Liver (tissue), 9 donors: ENCODE results near the gene MCTP1. TPM values are rescaled to one million over a fixed set of nuclear protein-coding genes. Genes with fewer than 3 reads are reported as not detected.

ENCODE experiments used
- DNase-seq: peaks from one replicate; pipeline ENCODE4 v3.0.0-alpha.2; 2017; ENCODE audit warnings: low spot score
- H3K27ac ChIP-seq, 2 donors: one replicate each; pipeline ENCODE4 v1.7.0; 2013; ENCODE audit warnings: inconsistent platforms in 2 of 2, low read length in 2 of 2, control low read depth in 1 of 2, low read depth in 1 of 2, mild to moderate bottlenecking in 1 of 2
- H3K27me3 ChIP-seq, 4 donors: one replicate each; pipeline versions ENCODE4 v1.6.1 to v1.7.0; 2013; ENCODE audit warnings: low read length in 3 of 4, inconsistent platforms in 1 of 4, mild to moderate bottlenecking in 1 of 4, moderate library complexity in 1 of 4; ENCODE audit not compliant: control insufficient read depth in 4 of 4, insufficient read depth in 4 of 4
- H3K36me3 ChIP-seq, 4 donors: one replicate each; pipeline versions ENCODE4 v1.6.1 to v1.7.0; 2013; ENCODE audit warnings: low read length in 3 of 4, mild to moderate bottlenecking in 3 of 4, low read depth in 1 of 4, moderate library complexity in 1 of 4; ENCODE audit not compliant: control insufficient read depth in 4 of 4, insufficient read depth in 3 of 4
- H3K4me1 ChIP-seq, 4 donors: one replicate each; pipeline versions ENCODE4 v1.6.1 to v1.7.0; 2013; ENCODE audit warnings: low read length in 3 of 4, mild to moderate bottlenecking in 3 of 4, moderate library complexity in 1 of 4; ENCODE audit not compliant: control insufficient read depth in 4 of 4, insufficient read depth in 4 of 4
- H3K4me3 ChIP-seq, 3 donors: one replicate each; pipeline versions ENCODE4 v1.6.1 to v1.7.0; 2013; ENCODE audit warnings: low read length in 3 of 3, control low read depth in 1 of 3, low read depth in 1 of 3, mild to moderate bottlenecking in 1 of 3
- H3K9ac ChIP-seq, 2 donors: one replicate each; pipeline ENCODE4 v1.7.0; 2013; ENCODE audit warnings: low read length in 2 of 2, mild to moderate bottlenecking in 2 of 2, moderate library complexity in 2 of 2, control low read depth in 1 of 2, low read depth in 1 of 2
- H3K9me3 ChIP-seq, 4 donors: one replicate each; pipeline versions ENCODE4 v1.6.1 to v1.7.0; 2013; ENCODE audit warnings: low read length in 3 of 4; ENCODE audit not compliant: control insufficient read depth in 4 of 4
- ATF3 ChIP-seq: IDR thresholded peaks from 2 replicates; pipeline ENCODE4 v1.6.1; 2016; ENCODE audit warnings: antibody characterized with exemption
- CTCF ChIP-seq: fragments of 150-350 bp; IDR thresholded peaks from 2 replicates; pipeline ENCODE4 v1.5.1; 2017; ENCODE audit warnings: improper control_type of control experiment, low read depth, low read length; ENCODE audit not compliant: missing input control
- EGR1 ChIP-seq, 2 donors: IDR thresholded peaks; 2 replicates each; pipeline ENCODE4 v1.6.1; 2016 to 2018; ENCODE audit warnings: antibody characterized with exemption in 2 of 2, low read depth in 2 of 2
- FOXA1 ChIP-seq: IDR thresholded peaks from 2 replicates; pipeline ENCODE4 v1.6.1; 2016; ENCODE audit warnings: antibody characterized with exemption
- FOXA2 ChIP-seq: IDR thresholded peaks from 2 replicates; pipeline ENCODE4 v1.6.1; 2016; ENCODE audit warnings: antibody characterized with exemption
- GABPA ChIP-seq, 2 donors: IDR thresholded peaks in 1 of 2; conservative IDR thresholded peaks in 1 of 2; 2 replicates each; pipeline ENCODE4 v1.6.1; 2016; ENCODE audit warnings: antibody characterized with exemption in 2 of 2, mild to moderate bottlenecking in 1 of 2, moderate library complexity in 1 of 2
- HNF4A ChIP-seq, 2 donors: conservative IDR thresholded peaks; 2 replicates each; pipeline ENCODE4 v1.6.1; 2016; ENCODE audit warnings: antibody characterized with exemption in 2 of 2, mild to moderate bottlenecking in 2 of 2
- HNF4G ChIP-seq: IDR thresholded peaks from 2 replicates; pipeline ENCODE4 v1.6.1; 2016; ENCODE audit warnings: antibody characterized with exemption
- JUND ChIP-seq, 2 donors: IDR thresholded peaks; 2 replicates each; pipeline ENCODE4 v1.6.1; 2016; ENCODE audit warnings: antibody characterized with exemption in 2 of 2
- MAX ChIP-seq: IDR thresholded peaks from 2 replicates; pipeline ENCODE4 v1.6.1; 2016; ENCODE audit warnings: antibody characterized with exemption
- RAD21 ChIP-seq, 2 donors: IDR thresholded peaks; 2 replicates each; pipeline ENCODE4 v1.6.1; 2016; ENCODE audit warnings: antibody characterized with exemption in 2 of 2, mild to moderate bottlenecking in 2 of 2
- REST ChIP-seq: IDR thresholded peaks from 2 replicates; pipeline ENCODE4 v1.6.1; 2016; ENCODE audit warnings: antibody characterized with exemption, mild to moderate bottlenecking
- RXRA ChIP-seq, 2 donors: IDR thresholded peaks; 2 replicates each; pipeline ENCODE4 v1.6.1; 2017 to 2018; ENCODE audit warnings: antibody characterized with exemption in 2 of 2, mild to moderate bottlenecking in 1 of 2
- SP1 ChIP-seq: IDR thresholded peaks from 2 replicates; pipeline ENCODE4 v1.6.1; 2018; ENCODE audit warnings: antibody characterized with exemption, mild to moderate bottlenecking
- TAF1 ChIP-seq: conservative IDR thresholded peaks from 2 replicates; pipeline ENCODE4 v1.6.1; 2016; ENCODE audit warnings: antibody characterized with exemption, mild to moderate bottlenecking
- YY1 ChIP-seq: IDR thresholded peaks from 2 replicates; pipeline ENCODE4 v1.6.1; 2016; ENCODE audit warnings: antibody characterized with exemption, mild to moderate bottlenecking
- ZBTB33 ChIP-seq: IDR thresholded peaks from 2 replicates; pipeline ENCODE4 v1.6.1; 2016; ENCODE audit warnings: antibody characterized with exemption
- WGBS: extraction: QIAGEN DNeasy Blood & Tissue Kit; methylation state at CpG from one replicate; pipeline ENCODE4 v1.1.7; 2013; 5-methylcytosine and 5-hydroxymethylcytosine counted together
- polyA plus RNA-seq, 2 donors: library from polyadenylated mRNA; stranded (reverse) in 1 of 2; unstranded in 1 of 2; fragments of 200-250 nt in 1 of 2; fragments of >200 nt in 1 of 2; fragmentation: Nextera tagmentation in 1 of 2; extraction: Ambion mirVana in 1 of 2; gene quantifications; one replicate each; pipeline versions ENCODE4 v1.2.1 to v1.2.3, GENCODE V29; 2013 to 2015
- total RNA-seq, 2 donors: library from RNA; depleted of rRNA; stranded (reverse); fragments of >200 nt; gene quantifications; one replicate each; pipeline ENCODE4 v1.2.3, GENCODE V29; 2014
- donor health status: healthy.
- donor health status: healthy.
- donor health status: healthy.
- donor health status: healthy.
- donor health status: healthy.

The MCTP1 gene
- total and polyA plus RNA-seq, 4 donors = 0.67 to 7.6 (median 4.3) TPM

- Histone ChIP-seq H3K36me3 (no peaks in the 10 kb centered on the region), H3K9ac (no peak overlapping the region), H3K27me3 (no peaks in the 10 kb centered on the region), H3K9me3 (no peaks in the 10 kb centered on the region), H3K4me3 (no peak overlapping the region), H3K27ac (no peak overlapping the region), H3K4me1 (no peaks in the 10 kb centered on the region)
- 86% methylated on average over 3 of the region's 3 CpGs for whole genome bisulfite sequencing
- no peak for TF ChIP-seq FOXA2
- no peak for DNase-seq
Observed at GRCh38 chr5:94820488-94820887, 464.4 kb downstream of the MCTP1 start.

GRCh38 chr5:94818904-94819303 is 466.0 kb downstream of the MCTP1 start:
- no peak for DNase-seq
- Histone ChIP-seq H3K27me3 (no peaks in the 10 kb centered on the region), H3K27ac (no peak overlapping the region), H3K36me3 (no peaks in the 10 kb centered on the region), H3K9ac (no peak overlapping the region), H3K4me1 (no peaks in the 10 kb centered on the region), H3K4me3 (no peak overlapping the region), H3K9me3 (no peaks in the 10 kb centered on the region)
- 76% methylated on average over 5 of the region's 5 CpGs for WGBS
- no peak for TF ChIP-seq SP1
- no peak for TF ChIP-seq HNF4G
- TF ChIP-seq HNF4A (conservative IDR thresholded peaks at IDR 0.05) = no peak
- TF ChIP-seq RAD21 (IDR thresholded peaks at IDR 0.05) = no peak
- no peak for TF ChIP-seq ZBTB33
- no peak for TF ChIP-seq YY1
- TF ChIP-seq TAF1 = no peak
- TF ChIP-seq CTCF = no peak
- TF ChIP-seq EGR1 (IDR thresholded peaks at IDR 0.05; ENCODE audit: low read depth in 2 of 2) = no peak
- no peak for TF ChIP-seq REST
- no peak for TF ChIP-seq FOXA1
- no peak for TF ChIP-seq ATF3
- no peak for TF ChIP-seq GABPA (IDR thresholded peaks at IDR 0.05 in 1 of 2, conservative IDR thresholded peaks at IDR 0.05 in 1 of 2)
- no peak for TF ChIP-seq MAX
- TF ChIP-seq RXRA (IDR thresholded peaks at IDR 0.05) = no peak
- TF ChIP-seq JUND (IDR thresholded peaks at IDR 0.05) = no peak
